Breast epithelium (tissue), 4 donors: ENCODE results near the gene IFT81. TPM values are rescaled to one million over a fixed set of nuclear protein-coding genes. Genes with fewer than 3 reads are reported as not detected.

Experiments used
- DNase-seq, 2 donors: peaks; one replicate each; pipeline ENCODE4 v3.0.0-alpha.2; 2019; ENCODE audit warnings: low spot score in 2 of 2
- H3K27ac ChIP-seq, 2 donors: fragments of 200-600 bp; sonication (generic) in 1 of 2; one replicate each; pipeline ENCODE4 v1.5.1; 2016 to 2019; ENCODE audit warnings: mild to moderate bottlenecking in 1 of 2
- H3K27me3 ChIP-seq, 2 donors: fragments of 200-600 bp; sonication (generic) in 1 of 2; one replicate each; pipeline versions ENCODE4 v1.5.1 to v1.6.0; 2017 to 2019; ENCODE audit warnings: control low read depth in 1 of 2, mild to moderate bottlenecking in 1 of 2
- H3K36me3 ChIP-seq: fragments of 200-600 bp; one replicate; pipeline ENCODE4 v1.5.1; 2019
- H3K4me1 ChIP-seq, 2 donors: fragments of 200-600 bp; sonication (generic); one replicate each; pipeline ENCODE4 v1.5.1; 2016 to 2019; ENCODE audit warnings: control low read depth in 1 of 2
- H3K4me3 ChIP-seq, 3 donors: fragments of 200-600 bp; sonication (generic); 1 replicate in 2 of 3; 2 replicates in 1 of 3; pipeline ENCODE4 v1.5.1; 2016 to 2019; ENCODE audit warnings: mild to moderate bottlenecking in 3 of 3, moderate library complexity in 2 of 3
- H3K9me3 ChIP-seq, 2 donors: fragments of 200-600 bp; sonication (generic) in 1 of 2; one replicate each; pipeline ENCODE4 v1.5.1; 2016 to 2019; ENCODE audit warnings: control low read depth in 1 of 2
- CTCF ChIP-seq, 3 donors: fragments of 450-650 bp; IDR thresholded peaks; one replicate each; pipeline ENCODE4 v1.5.1; 2016 to 2017; ENCODE audit warnings: antibody characterized with exemption in 3 of 3, mild to moderate bottlenecking in 3 of 3, moderate library complexity in 3 of 3
- POLR2A ChIP-seq: fragments of 450-650 bp; IDR thresholded peaks from one replicate; pipeline ENCODE4 v1.6.1; 2016; ENCODE audit warnings: antibody characterized with exemption, mild to moderate bottlenecking, moderate library complexity
- POLR2AphosphoS5 ChIP-seq, 3 donors: sonication (generic); formaldehyde crosslinking; IDR thresholded peaks; one replicate each; pipeline ENCODE4 v1.6.1; 2017; ENCODE audit warnings: antibody characterized with exemption in 3 of 3
- intact Hi-C: fragments of 100-400 bp; cut with DNase I; formaldehyde crosslinking; loops from one replicate; pipeline ENCODE4 v1.15.1; 2023; ENCODE audit warnings: low total_unique reads
- total RNA-seq, 3 donors: library from RNA; depleted of rRNA; stranded (reverse); fragments of >200 nt; gene quantifications; one replicate each; pipeline ENCODE4 v1.1.0, GENCODE V29; 2016

The IFT81 gene
- total RNA-seq, 3 donors from 2014 or later: 9.4 to 27.1 (median 19.0) TPM

- H3K27ac ChIP-seq: no peak overlapping the region
- H3K4me3 ChIP-seq: no peak overlapping the region
- H3K36me3 ChIP-seq: peaks cover 4% of the 10 kb centered on the region
- TF ChIP-seq POLR2AphosphoS5 (IDR thresholded peaks at IDR 0.05) (no peak), CTCF (IDR thresholded peaks at IDR 0.05) (no peak), POLR2A (no peak)
- intact Hi-C loops: no loop called here
- no peak for DNase-seq
- H3K9me3 ChIP-seq: peaks cover 13 to 20% of the 10 kb centered on the region in 2 donors
- H3K4me1 ChIP-seq: no peaks in the 10 kb centered on the region
- H3K27me3 ChIP-seq: no peaks in the 10 kb centered on the region
Measured at GRCh38 chr12:110159671-110160245, 35.6 kb downstream of the IFT81 start.

GRCh38 chr12:110165540-110166159, 41.5 kb downstream of the IFT81 start:
- no peak overlapping the region for H3K4me3 ChIP-seq
- TF ChIP-seq POLR2AphosphoS5 (IDR thresholded peaks at IDR 0.05) (no peak), CTCF (IDR thresholded peaks at IDR 0.05) (no peak), POLR2A (no peak)
- intact Hi-C loops: no loop called here
- no peak overlapping the region for H3K27ac ChIP-seq
- no peaks in the 10 kb centered on the region for H3K9me3 ChIP-seq
- no peaks in the 10 kb centered on the region for H3K27me3 ChIP-seq
- H3K36me3 ChIP-seq: no peaks in the 10 kb centered on the region
- H3K4me1 ChIP-seq: no peaks in the 10 kb centered on the region
- no peak for DNase-seq

- DNase-seq: no peak
- Histone ChIP-seq H3K27ac (no peak overlapping the region), H3K36me3 (no peaks in the 10 kb centered on the region), H3K9me3 (no peaks in the 10 kb centered on the region), H3K4me1 (no peaks in the 10 kb centered on the region), H3K4me3 (no peak overlapping the region), H3K27me3 (no peaks in the 10 kb centered on the region)
- TF ChIP-seq POLR2A: no peak
- TF ChIP-seq CTCF (IDR thresholded peaks at IDR 0.05): no peak
- TF ChIP-seq POLR2AphosphoS5 (IDR thresholded peaks at IDR 0.05): no peak
- intact Hi-C loops: no loop called here
Measured at GRCh38 chr12:110168732-110169455, 44.7 kb downstream of the IFT81 start.

- no peak for DNase-seq
- no peak overlapping the region for H3K27ac ChIP-seq
Measured at GRCh38 chr12:110170535-110171185, 46.5 kb downstream of the IFT81 start.

More at GRCh38 chr12:110170535-110171185, 46.5 kb downstream of the IFT81 start:
- TF ChIP-seq CTCF (IDR thresholded peaks at IDR 0.05) (no peak), POLR2AphosphoS5 (IDR thresholded peaks at IDR 0.05) (no peak), POLR2A (no peak)
- Histone ChIP-seq H3K4me3 (no peak overlapping the region), H3K4me1 (no peaks in the 10 kb centered on the region), H3K27me3 (no peaks in the 10 kb centered on the region), H3K36me3 (no peaks in the 10 kb centered on the region), H3K9me3 (no peaks in the 10 kb centered on the region)
- intact Hi-C loops: no loop called here
